ENCODE data around the gene ING5.

DNA sequence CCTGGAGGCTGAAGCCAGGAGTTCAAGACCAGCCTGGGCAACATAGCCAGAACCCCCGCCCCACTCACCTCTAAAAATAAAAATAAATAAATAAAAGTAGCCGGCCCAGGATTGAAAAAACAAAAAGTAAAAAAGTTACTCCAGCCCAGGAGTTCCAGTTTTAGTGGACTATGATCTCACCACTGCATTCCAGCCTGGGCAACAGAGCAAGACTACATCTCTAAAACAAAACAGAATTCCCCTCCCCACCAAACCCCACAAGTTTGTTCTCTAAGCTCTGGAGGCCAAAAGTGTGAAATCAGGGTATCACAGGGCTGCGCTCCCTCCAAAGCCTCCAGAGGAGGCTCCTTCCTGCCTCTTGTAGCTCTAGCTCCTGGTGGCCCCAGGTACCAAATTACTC is 34.3 kb downstream of the ING5 start:
- TF ChIP-seq, protein P1, sequence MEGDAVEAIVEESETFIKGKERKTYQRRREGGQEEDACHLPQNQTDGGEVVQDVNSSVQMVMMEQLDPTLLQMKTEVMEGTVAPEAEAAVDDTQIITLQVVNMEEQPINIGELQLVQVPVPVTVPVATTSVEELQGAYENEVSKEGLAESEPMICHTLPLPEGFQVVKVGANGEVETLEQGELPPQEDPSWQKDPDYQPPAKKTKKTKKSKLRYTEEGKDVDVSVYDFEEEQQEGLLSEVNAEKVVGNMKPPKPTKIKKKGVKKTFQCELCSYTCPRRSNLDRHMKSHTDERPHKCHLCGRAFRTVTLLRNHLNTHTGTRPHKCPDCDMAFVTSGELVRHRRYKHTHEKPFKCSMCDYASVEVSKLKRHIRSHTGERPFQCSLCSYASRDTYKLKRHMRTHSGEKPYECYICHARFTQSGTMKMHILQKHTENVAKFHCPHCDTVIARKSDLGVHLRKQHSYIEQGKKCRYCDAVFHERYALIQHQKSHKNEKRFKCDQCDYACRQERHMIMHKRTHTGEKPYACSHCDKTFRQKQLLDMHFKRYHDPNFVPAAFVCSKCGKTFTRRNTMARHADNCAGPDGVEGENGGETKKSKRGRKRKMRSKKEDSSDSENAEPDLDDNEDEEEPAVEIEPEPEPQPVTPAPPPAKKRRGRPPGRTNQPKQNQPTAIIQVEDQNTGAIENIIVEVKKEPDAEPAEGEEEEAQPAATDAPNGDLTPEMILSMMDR (IDR thresholded peaks at IDR 0.05): no peak
- TF ChIP-seq EP300 (IDR thresholded peaks at IDR 0.05): no peak
- no peak for TF ChIP-seq POLR2AphosphoS5 (IDR thresholded peaks at IDR 0.05)
